ENCODE measurements around the gene VAV1. TPM values are rescaled to one million over a fixed set of nuclear protein-coding genes. Genes with fewer than 3 reads are reported as not detected.
"Not testable (repeated sequence)": the region's sequence is repeated elsewhere in the genome, so short reads cannot be mapped to it uniquely, and the experiment has no call there.

VAV1 gene
- total and polyA plus RNA-seq, 2 of the 13 experiments (the other 11 are each of a cell fraction or from before 2014, with no cell fraction given), result not detected

GRCh38 chr19:6774821-6775707 lies 2.6 kb downstream of the VAV1 start (continued):
- TF ChIP-seq ZNF747 (CRISPR knock-in tag; IDR thresholded peaks at IDR 0.05; ENCODE audit: borderline replicate concordance), result no peak
- TF ChIP-seq ZNF788 (CRISPR knock-in tag; IDR thresholded peaks at IDR 0.05; ENCODE audit: borderline replicate concordance), result no peak

- ATAC-seq; H3K4me3 ChIP-seq (replicated peaks in 1 of 3; ENCODE audit: insufficient read depth in 1 of 3, low read depth in 2 of 3, low read length in 3 of 3); H3K4me1 ChIP-seq (ENCODE audit: insufficient read depth, low read length); H3K9me3 ChIP-seq (ENCODE audit: low read length); BruUV-seq (replicated peaks); POLR2A ChIA-PET; CTCF ChIA-PET (ENCODE audit: low intra/inter-chr PET ratio, low total read pairs); H3K4me2 ChIP-seq (ENCODE audit: low read depth, low read length); H3K79me2 ChIP-seq (ENCODE audit: insufficient read depth, low read length); H3K27ac ChIP-seq (ENCODE audit: extremely low read length, insufficient read depth, low read length); H3K36me3 ChIP-seq (replicated peaks in 1 of 2; ENCODE audit: control insufficient read depth in 1 of 2, insufficient read depth in 2 of 2, low read length in 2 of 2); H4K20me1 ChIP-seq (ENCODE audit: insufficient read depth, low read length); H2AFZ ChIP-seq (ENCODE audit: low read length); H3K27me3 ChIP-seq (ENCODE audit: control insufficient read depth in 1 of 2, insufficient read depth in 2 of 2, low read length in 2 of 2); intact Hi-C loops (cut with micrococcal nuclease; ENCODE audit: unreplicated experiment); DNase-seq (ENCODE audit: low spot score); H3K9ac ChIP-seq (ENCODE audit: insufficient read depth, low read depth, low read length); in situ Hi-C loops (cut with HindIII; ENCODE audit: extremely low pct_ligation_motif_present, low pct_unique_long_range_greater_than_20kb); FAIRE-seq: not testable (repeated sequence)
Measured at GRCh38 chr19:6776045-6776444, 3.5 kb downstream of the VAV1 start.

GRCh38 chr19:6776999-6777398 lies 4.5 kb downstream of the VAV1 start:
- Histone ChIP-seq H3K4me3 (replicated peaks in 1 of 3; ENCODE audit: insufficient read depth in 1 of 3, low read depth in 2 of 3, low read length in 3 of 3) (no peak overlapping the region), H3K36me3 (replicated peaks in 1 of 2; ENCODE audit: control insufficient read depth in 1 of 2, insufficient read depth in 2 of 2, low read length in 2 of 2) (no peaks in the 10 kb centered on the region), H3K4me2 (ENCODE audit: low read depth, low read length) (no peak overlapping the region), H4K20me1 (ENCODE audit: insufficient read depth, low read length) (no peaks in the 10 kb centered on the region), H2AFZ (ENCODE audit: low read length) (no peak overlapping the region), H3K9me3 (ENCODE audit: low read length) (no peaks in the 10 kb centered on the region), H3K4me1 (ENCODE audit: insufficient read depth, low read length) (no peaks in the 10 kb centered on the region), H3K9ac (ENCODE audit: insufficient read depth, low read depth, low read length) (no peak overlapping the region), H3K79me2 (ENCODE audit: insufficient read depth, low read length) (no peaks in the 10 kb centered on the region), H3K27me3 (ENCODE audit: control insufficient read depth in 1 of 2, insufficient read depth in 2 of 2, low read length in 2 of 2) (no peaks in the 10 kb centered on the region), H3K27ac (ENCODE audit: extremely low read length, insufficient read depth, low read length) (no peak overlapping the region)
- intact Hi-C loops (cut with micrococcal nuclease; ENCODE audit: unreplicated experiment) (no loop called here), in situ Hi-C loops (cut with HindIII; ENCODE audit: extremely low pct_ligation_motif_present, low pct_unique_long_range_greater_than_20kb) (no loop called here)
- DNase-seq (ENCODE audit: low spot score) (no peak), ATAC-seq (no peak), FAIRE-seq (no peak)
- 52% methylated on average over 4 of the region's 4 CpGs for WGBS (ENCODE audit: low lambda C conversion rate)
- no TSS peak for BruUV-seq (replicated peaks)
- ChIA-PET CTCF (ENCODE audit: low intra/inter-chr PET ratio, low total read pairs) (no interaction called here), POLR2A (no interaction called here)
- TF ChIP-seq ELF3 (CRISPR knock-in tag; IDR thresholded peaks at IDR 0.05), result no peak
- TF ChIP-seq, protein P1, sequence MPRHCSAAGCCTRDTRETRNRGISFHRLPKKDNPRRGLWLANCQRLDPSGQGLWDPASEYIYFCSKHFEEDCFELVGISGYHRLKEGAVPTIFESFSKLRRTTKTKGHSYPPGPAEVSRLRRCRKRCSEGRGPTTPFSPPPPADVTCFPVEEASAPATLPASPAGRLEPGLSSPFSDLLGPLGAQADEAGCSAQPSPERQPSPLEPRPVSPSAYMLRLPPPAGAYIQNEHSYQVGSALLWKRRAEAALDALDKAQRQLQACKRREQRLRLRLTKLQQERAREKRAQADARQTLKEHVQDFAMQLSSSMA (CRISPR knock-in tag; IDR thresholded peaks at IDR 0.05), result no peak
- no peak for TF ChIP-seq THYN1 (CRISPR knock-in tag; IDR thresholded peaks at IDR 0.05; ENCODE audit: borderline replicate concordance, low read depth)
- no peak for TF ChIP-seq ZNF232 (CRISPR knock-in tag; IDR thresholded peaks at IDR 0.05; ENCODE audit: borderline replicate concordance)
- TF ChIP-seq ARNTL (CRISPR knock-in tag; IDR thresholded peaks at IDR 0.05), result no peak
- no peak for TF ChIP-seq RORA (CRISPR knock-in tag; IDR thresholded peaks at IDR 0.05)
- no peak for TF ChIP-seq ZNF713 (CRISPR knock-in tag; IDR thresholded peaks at IDR 0.05)
- TF ChIP-seq ZFP37 (CRISPR knock-in tag; IDR thresholded peaks at IDR 0.05; ENCODE audit: borderline replicate concordance), result no peak
- no peak for TF ChIP-seq HOXA3 (CRISPR knock-in tag; IDR thresholded peaks at IDR 0.05)
- TF ChIP-seq NR2F2 (IDR thresholded peaks at IDR 0.05; ENCODE audit: borderline replicate concordance, low read depth), result no peak
- TF ChIP-seq FOSL1 (CRISPR knock-in tag; IDR thresholded peaks at IDR 0.05; ENCODE audit: borderline replicate concordance), result no peak
- TF ChIP-seq, protein P2, sequence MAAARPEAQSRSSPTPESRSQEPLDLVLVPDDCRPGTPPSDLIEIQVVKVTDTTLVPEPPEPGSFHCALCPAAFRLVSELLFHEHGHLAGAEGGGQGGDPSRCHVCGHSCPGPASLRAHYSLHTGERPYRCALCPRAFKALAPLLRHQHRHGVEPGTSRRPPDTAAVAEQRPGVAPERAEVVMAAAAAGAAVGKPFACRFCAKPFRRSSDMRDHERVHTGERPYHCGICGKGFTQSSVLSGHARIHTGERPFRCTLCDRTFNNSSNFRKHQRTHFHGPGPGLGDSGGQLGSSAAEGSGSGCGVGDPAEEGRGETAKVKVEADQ (CRISPR knock-in tag; IDR thresholded peaks at IDR 0.05; ENCODE audit: borderline replicate concordance), result no peak
- TF ChIP-seq EP300 (IDR thresholded peaks at IDR 0.05; ENCODE audit: low read depth in 2 of 2, low read length in 2 of 2), result no peak
- no peak for TF ChIP-seq EP300 (CRISPR knock-in tag; IDR thresholded peaks at IDR 0.05; ENCODE audit: borderline replicate concordance)
